IPS DF 6.9 (cell line): ENCODE results near the gene MND1.
"Not testable (repeated sequence)": the region's sequence is repeated elsewhere in the genome, so short reads cannot be mapped to it uniquely, and the experiment has no call there.

Source experiments
- DNase-seq: peaks from one replicate; pipeline ENCODE4 v3.0.0-alpha.2; 2013; ENCODE audit warnings: low read depth, low spot score
- H3K27ac ChIP-seq: one replicate; pipeline ENCODE4 v1.5.1; 2013; ENCODE audit warnings: low read length, control low read depth
- H3K27me3 ChIP-seq: 2 replicates; pipeline ENCODE4 v1.6.1; 2013; ENCODE audit warnings: mild to moderate bottlenecking, low read length; ENCODE audit not compliant: control insufficient read depth, insufficient read depth
- H3K36me3 ChIP-seq: 2 replicates; pipeline ENCODE4 v1.6.1; 2013; ENCODE audit warnings: low read length; ENCODE audit not compliant: control insufficient read depth, insufficient read depth
- H3K4me1 ChIP-seq: 2 replicates; pipeline ENCODE4 v1.6.1; 2013; ENCODE audit warnings: low read length; ENCODE audit not compliant: control insufficient read depth, insufficient read depth
- H3K4me3 ChIP-seq: 2 replicates; pipeline ENCODE4 v1.5.1; 2013; ENCODE audit warnings: mild to moderate bottlenecking, low read length
- H3K9me3 ChIP-seq: 2 replicates; pipeline ENCODE4 v1.6.1; 2013; ENCODE audit warnings: low read length, inconsistent platforms; ENCODE audit not compliant: control insufficient read depth, insufficient read depth
- WGBS: extraction: QIAGEN DNeasy Blood & Tissue Kit; methylation state at CpG from one replicate; pipeline ENCODE4 v1.1.7; 2013; ENCODE audit warnings: mixed read lengths, missing lambda C conversion rate; ENCODE audit not compliant: insufficient read length, insufficient coverage; 5-methylcytosine and 5-hydroxymethylcytosine counted together

The MND1 gene

DNA sequence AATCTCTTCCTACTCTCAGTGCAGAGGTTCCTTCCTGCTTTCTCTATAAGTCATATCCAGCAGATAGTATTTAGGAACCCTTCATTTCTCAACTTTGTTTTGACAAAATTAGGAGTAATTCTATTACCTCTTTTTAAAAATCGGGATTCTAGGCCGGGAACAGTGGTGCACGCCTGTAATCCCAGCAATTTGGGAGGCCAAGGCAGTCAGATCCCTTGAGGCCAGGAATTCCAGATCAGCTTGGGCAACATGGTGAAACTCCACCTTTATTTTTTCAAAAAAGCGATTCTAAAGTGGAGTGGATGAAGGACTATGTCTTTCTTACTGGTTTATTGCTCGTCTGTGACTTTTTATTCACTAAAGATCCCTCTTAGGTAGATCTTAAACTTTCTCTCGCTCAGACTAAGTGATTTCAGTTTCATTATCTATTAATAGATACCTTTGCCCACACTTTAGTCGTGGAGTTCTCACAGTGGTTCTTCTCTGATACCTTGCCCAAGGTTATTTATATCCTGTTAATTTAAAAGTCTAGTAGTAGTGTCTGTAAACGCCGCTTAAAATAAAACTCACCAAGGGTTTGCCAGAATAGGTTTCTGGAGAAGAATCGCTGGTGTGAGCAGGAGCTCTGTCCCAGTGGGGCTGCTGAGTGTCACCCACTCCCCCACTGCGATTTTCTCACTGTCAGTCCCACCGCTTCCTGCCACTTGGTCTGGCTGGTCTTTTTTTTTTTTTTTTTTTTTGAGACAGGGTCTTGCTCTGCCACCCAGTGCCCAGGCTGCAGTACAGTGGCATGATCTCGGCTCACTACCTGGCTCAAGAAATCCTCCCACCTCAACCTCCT, 94.6 kb downstream of the MND1 start:
- Histone ChIP-seq H3K4me1 (no peaks in the 10 kb centered on the region), H3K36me3 (no peaks in the 10 kb centered on the region), H3K4me3 (no peak overlapping the region), H3K9me3 (no peaks in the 10 kb centered on the region), H3K27ac (no peak overlapping the region), H3K27me3 (no peaks in the 10 kb centered on the region)
- no CpG with 5 or more reads among the region's 13 CpGs for WGBS
- no peak for DNase-seq

- H3K27ac ChIP-seq: no peak overlapping the region
- H3K9me3 ChIP-seq: no peaks in the 10 kb centered on the region
- H3K4me3 ChIP-seq: no peak overlapping the region
- DNase-seq: no peak
- WGBS: no CpG with 5 or more reads among the region's 9 CpGs
- H3K4me1 ChIP-seq: no peaks in the 10 kb centered on the region
- H3K36me3 ChIP-seq: no peaks in the 10 kb centered on the region
- no peaks in the 10 kb centered on the region for H3K27me3 ChIP-seq
These were observed 95.3 kb downstream of the MND1 start for GRCh38 chr4:153439831-153440230.

- no CpG with 5 or more reads among the region's 6 CpGs for WGBS
- no peak overlapping the region for H3K27ac ChIP-seq
- H3K4me3 ChIP-seq: no peak overlapping the region
- H3K36me3 ChIP-seq: no peaks in the 10 kb centered on the region
- DNase-seq: no peak
- no peaks in the 10 kb centered on the region for H3K9me3 ChIP-seq
- H3K4me1 ChIP-seq: no peaks in the 10 kb centered on the region
- no peaks in the 10 kb centered on the region for H3K27me3 ChIP-seq
These were observed 96.0 kb downstream of the MND1 start for GRCh38 chr4:153440475-153440874.

DNA sequence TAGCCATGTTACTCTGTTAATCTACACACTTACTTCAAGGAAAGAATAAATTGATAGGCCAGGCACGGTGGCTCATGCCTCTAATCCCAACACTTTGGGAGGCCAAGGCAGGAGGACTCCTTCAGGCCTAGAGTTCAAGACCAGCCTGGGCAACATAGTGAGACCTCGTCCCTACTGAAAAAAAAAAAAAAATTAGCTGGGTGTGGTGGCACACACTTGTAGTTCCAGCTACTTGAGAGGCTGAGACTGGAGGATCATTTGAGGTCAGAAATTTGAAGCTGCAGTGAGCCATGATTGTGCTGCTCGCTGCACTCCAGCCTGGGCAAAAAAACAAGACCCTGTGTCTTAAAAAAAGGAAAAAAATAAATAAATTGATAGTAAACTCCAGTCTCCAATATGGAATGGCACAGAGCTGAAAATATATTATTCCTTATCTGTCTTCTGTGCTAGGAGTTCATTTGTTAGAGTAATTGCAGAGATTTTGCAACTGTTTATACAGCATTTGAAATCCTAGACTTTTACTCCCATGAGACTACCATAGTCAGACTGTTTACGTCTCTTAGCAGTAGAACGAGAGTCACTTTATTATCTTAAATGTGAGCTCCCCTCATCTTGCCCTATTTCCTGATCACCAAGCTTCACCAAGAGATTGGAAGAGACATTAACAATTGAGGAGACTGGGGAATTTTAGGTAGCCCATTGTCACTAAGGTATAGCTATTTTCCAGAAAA, 102.9 kb downstream of the MND1 start:
- no peaks in the 10 kb centered on the region for H3K36me3 ChIP-seq
- no peak overlapping the region for H3K4me3 ChIP-seq
- no peaks in the 10 kb centered on the region for H3K4me1 ChIP-seq
- no peaks in the 10 kb centered on the region for H3K27me3 ChIP-seq
- WGBS: no CpG with 5 or more reads among the region's 5 CpGs
- H3K9me3 ChIP-seq: no peaks in the 10 kb centered on the region
- no peak for DNase-seq
- no peak overlapping the region for H3K27ac ChIP-seq

DNA sequence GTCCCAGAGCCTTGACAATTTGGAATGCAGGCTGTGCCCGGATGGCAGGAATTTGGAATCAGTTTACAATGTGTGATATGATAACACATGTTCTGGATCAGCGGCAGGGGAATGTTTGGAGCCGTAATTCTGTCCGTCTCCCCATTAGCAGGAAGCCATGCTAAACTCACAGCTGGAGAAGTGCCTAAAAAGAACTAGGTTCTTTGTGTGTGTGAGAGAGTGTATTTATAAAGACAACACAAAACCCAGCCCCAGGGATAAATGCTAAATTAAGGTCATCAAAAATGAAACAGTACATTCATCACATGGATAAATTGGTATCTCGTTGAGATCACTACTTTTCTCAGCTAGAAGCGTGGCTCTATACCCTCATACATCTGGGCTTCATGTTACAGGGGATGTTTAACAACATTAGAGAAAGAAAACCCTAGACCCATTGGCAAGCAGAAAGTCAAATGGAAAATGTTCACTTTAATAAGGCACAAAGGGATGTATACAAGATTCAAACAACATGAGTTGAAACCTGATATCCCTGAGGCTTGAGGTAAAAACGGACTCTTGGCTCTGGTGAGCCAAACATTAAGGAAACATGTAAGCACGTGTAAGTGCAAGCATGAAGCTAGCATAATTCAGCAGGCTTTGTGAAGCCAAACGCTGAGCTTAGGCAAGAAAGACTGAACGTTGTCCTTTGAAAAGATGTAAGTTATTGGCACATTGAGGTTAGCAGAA, 103.7 kb downstream of the MND1 start:
- no peak for DNase-seq
- Histone ChIP-seq H3K27ac (no peak overlapping the region), H3K36me3 (no peaks in the 10 kb centered on the region), H3K9me3 (no peaks in the 10 kb centered on the region), H3K4me1 (no peaks in the 10 kb centered on the region), H3K27me3 (no peaks in the 10 kb centered on the region), H3K4me3 (no peak overlapping the region)
- no CpG with 5 or more reads among the region's 10 CpGs for WGBS

GRCh38 chr4:153449338-153449737, 104.8 kb downstream of the MND1 start:
- Histone ChIP-seq H3K9me3 (no peaks in the 10 kb centered on the region), H3K4me1 (no peaks in the 10 kb centered on the region), H3K27ac (no peak overlapping the region), H3K27me3 (no peaks in the 10 kb centered on the region), H3K36me3 (no peaks in the 10 kb centered on the region), H3K4me3 (no peak overlapping the region)
- no CpG with 5 or more reads among the region's 1 CpG for WGBS
- DNase-seq: no peak

DNA sequence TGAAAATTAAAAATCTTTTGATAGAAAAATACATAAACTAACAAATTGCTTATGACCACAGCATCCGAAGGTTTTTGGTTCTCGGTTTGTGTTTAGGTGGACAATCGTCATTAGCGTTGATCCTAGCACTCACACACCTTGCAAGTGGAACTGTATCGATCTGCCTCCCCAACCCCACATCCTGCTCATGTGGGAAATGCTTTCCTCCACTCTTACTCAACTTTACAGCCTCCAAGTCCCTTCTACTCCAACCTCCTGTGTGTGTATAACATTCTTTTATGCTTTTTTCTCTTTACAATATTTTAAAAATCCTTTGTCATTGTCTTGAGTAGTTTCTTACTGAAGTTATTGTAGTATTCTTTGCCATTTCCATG, 106.0 kb downstream of the MND1 start:
- H3K27me3 ChIP-seq: no peaks in the 10 kb centered on the region
- H3K4me1 ChIP-seq: no peaks in the 10 kb centered on the region
- H3K9me3 ChIP-seq: no peaks in the 10 kb centered on the region
- WGBS: no CpG with 5 or more reads among the region's 5 CpGs
- H3K36me3 ChIP-seq: no peaks in the 10 kb centered on the region
- no peak for DNase-seq
- no peak overlapping the region for H3K4me3 ChIP-seq
- no peak overlapping the region for H3K27ac ChIP-seq

DNA sequence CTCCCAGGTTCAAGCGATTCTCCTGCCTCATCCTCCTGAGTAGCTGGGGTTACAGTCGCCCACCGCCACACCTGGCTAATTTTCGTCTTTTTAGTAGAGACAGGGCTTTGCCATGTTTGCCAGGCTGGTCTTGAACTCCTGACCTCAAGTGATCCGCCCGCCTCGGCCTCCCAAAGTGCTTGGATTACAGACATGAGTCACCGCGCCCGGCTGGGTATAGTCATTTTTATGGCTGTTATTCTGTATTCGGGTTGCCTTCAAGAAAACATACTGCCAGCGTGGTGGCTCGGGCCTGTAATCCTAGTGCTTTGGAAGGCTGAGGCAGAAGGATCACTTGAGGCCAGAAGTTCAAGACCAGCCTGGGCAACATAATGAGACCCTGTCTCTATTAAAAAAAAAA, 106.7 kb downstream of the MND1 start:
- H3K27me3 ChIP-seq, H3K4me3 ChIP-seq, H3K36me3 ChIP-seq, H3K9me3 ChIP-seq, DNase-seq, H3K27ac ChIP-seq, H3K4me1 ChIP-seq: not testable (repeated sequence)
- WGBS: no CpG with 5 or more reads among the region's 13 CpGs

DNA sequence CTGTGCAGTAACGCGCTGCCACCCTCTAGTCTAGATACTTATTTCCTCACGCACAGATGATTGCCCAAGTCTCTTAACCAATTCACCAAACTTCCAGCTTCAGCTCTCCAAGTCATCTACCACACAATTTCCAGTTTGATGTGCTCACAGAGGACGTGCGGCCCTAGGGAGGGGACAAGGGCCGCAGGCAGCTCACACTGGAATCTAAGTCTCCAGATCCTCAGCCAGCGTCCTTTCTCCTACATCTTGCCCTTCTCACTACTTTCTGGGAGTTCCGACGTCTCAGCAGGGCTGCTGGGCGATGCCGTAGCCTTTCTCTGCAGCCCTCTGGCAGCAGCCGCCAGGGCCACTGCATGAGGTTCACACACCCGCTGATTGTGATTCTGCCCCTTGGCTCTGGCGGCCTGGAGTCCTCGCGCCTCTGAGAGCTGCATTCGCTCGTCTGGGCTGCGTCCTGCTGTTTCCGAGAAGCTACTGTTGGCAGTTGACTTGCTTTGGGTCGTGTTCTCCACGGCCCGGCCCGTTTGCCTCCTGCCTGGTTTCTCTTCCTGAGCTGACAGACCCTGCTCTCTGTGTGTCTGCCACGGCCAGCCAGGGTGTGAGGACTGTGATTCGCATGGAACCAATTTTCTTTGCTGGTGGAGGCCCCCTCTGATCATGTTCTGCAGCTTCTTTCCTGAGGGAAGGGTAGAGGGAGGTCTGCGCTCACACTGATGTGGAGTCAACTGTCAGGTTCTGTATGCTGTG, 107.6 kb downstream of the MND1 start:
- Histone ChIP-seq H3K4me1 (no peaks in the 10 kb centered on the region), H3K4me3 (no peak overlapping the region), H3K27me3 (no peaks in the 10 kb centered on the region), H3K36me3 (no peaks in the 10 kb centered on the region), H3K9me3 (no peaks in the 10 kb centered on the region), H3K27ac (no peak overlapping the region)
- no CpG with 5 or more reads among the region's 27 CpGs for WGBS
- no peak for DNase-seq
